ENCODE measurements around the gene TMIGD2.
"Not testable (repeated sequence)": the region's sequence is repeated elsewhere in the genome, so short reads cannot be mapped to it uniquely, and the experiment has no call there.

Gene TMIGD2, protein sequence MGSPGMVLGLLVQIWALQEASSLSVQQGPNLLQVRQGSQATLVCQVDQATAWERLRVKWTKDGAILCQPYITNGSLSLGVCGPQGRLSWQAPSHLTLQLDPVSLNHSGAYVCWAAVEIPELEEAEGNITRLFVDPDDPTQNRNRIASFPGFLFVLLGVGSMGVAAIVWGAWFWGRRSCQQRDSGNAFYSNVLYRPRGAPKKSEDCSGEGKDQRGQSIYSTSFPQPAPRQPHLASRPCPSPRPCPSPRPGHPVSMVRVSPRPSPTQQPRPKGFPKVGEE

DNA sequence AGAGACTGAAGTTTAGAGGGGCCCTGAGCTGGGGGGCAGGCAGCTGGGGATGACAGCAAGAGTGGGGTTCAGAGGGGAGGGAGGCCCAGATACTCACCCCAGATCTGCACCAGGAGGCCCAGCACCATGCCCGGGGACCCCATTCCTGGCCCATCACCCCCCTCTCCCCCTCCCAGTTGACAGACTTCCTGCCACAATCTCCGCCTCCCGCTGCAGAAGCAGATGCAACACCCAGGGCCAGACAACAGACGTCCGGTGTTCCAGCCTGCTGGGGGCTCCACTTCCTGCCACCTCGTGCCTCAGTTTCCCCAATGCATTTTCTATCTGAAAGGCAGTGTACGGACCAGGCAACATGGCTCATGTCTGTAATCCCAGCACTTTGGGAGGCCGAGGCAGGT lies at the start of gene TMIGD2:
Gene TMIGD2 (minus strand): TSS at position 147 of the 398 bp plus-strand sequence. CDS start 4 bp downstream, at position 143.
- DNase-seq, result no peak

DNA sequence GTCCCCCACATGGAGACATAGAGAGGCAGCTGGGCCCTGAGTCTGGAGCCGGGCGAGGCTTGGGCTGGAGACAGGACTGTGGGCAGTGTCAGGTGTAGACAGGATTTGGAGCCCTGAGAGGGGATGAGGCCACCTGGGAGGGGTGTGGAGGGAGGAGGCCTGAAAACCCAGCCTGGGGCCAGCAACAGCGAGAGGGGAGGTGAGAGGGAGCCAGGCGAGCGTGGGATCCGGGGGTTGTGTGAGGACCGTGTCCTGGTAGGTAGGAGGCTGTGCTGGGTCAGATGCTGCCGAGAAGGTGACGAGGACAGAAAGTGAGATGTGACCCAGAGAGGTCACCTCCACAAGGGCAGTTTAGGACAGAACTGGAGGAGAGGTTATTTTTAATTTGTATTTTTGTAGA lies 48.5 kb upstream of the TMIGD2 start:
- no peak for DNase-seq

DNA sequence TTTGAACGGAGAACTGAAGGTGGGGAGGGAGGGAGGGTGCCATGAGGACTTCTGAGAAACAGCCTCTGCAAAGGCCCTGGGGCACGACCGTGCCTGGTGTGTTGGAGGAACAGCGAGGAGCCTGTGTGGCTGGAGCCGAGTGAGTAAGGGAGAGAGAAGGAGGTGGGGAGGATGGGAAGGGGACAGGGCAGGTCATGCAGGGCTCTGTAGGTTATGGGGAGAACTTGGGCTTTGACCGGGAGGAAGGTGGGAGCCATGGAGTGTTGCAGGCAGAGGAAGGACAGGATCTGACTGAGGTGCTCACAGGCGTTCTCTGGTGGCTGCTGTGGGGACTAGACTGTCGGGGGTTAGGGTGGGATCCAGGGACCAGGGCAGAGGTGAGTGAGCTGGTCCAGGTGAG lies 47.9 kb upstream of the TMIGD2 start:
- no peak for DNase-seq

DNA sequence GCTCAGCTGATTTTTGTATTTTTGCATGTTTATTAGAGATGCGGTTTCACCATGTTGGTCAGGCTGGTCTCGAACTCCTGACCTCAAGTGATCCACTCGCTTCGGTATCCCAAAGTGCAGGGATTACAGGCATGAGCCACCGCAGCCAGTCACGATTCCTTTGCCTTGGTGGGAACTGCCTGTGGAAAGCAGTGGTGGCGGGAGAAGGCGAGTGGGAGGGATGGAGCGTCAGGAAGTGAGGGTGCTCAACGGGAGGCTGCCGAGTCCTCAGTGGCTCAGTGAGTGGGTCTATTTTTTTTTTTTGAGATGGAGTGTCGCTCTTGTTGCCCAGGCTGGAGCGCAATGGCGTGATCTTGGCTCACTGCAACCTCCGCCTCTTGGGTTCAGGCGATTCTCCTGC lies 47.0 kb upstream of the TMIGD2 start:
- DNase-seq, result not testable (repeated sequence)

DNA sequence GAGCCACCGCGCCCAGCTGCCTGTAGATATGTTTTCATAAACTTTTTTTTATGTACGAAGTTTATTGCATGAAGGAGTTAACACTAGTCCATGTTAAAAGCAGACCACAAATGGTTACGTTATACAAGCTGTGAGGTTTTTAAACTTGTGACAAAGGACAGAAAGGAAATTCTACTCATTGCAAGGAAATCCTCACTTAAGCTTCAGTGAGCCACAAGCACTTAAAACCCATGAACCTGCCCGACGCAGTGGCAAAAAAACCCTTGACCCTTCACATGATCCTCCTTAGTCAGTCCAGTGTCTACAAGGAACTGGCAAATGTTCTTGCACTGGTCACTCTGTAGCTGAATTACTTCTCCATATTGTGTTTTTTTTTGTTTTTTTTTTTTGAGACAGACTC lies 45.3 kb upstream of the TMIGD2 start:
- no peak for DNase-seq

DNA sequence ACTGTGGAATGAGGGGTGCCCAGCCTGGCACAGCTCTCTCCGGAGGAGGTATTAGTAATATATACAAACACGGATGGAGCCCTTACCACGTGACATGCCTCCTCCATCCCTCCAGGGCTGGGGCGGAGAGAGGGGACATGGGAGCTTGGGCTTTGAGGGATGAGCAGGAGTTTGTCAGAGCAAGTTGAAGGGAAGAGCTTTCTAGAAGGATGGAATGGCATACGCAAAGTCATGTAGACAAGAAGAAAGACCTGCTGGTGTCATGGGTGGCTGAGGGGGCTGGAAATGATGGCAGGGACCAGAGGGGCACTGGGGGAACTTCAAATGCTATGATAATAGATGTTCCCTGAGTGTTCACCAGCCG lies 43.8 kb upstream of the TMIGD2 start:
- no peak for DNase-seq

DNA sequence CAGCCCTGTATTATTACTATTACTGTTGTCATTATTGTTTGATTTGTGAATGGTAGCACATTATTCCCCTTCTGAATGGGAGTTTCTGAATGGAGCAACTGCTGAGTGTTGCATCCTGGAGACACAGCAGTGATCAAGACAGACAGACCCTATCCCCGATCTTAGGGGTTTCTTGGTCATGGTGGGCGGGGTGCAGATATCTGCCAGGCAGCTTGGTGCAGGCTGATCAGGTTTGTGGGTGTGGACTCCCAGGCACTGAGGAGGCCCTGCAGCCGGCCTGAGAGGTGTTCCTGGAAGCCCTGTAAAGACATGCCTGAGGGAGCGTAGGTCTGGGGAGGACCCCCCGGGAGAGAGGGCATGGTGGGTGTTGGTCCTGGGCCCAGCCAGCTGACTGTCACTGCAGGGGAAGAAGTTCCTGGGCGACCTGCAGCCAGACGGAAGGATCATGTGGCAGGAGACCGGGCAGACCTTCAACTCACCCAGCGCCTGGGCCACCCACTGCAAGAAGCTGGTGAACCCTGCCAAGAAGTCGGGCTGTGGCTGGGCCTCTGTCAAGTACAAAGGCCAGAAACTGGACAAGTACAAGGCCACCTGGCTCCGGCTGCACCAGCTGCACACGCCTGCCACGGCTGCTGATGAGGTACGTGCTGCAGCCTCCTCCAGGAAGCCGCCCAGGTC lies 43.3 kb upstream of the TMIGD2 start:
- DNase-seq, result no peak

DNA sequence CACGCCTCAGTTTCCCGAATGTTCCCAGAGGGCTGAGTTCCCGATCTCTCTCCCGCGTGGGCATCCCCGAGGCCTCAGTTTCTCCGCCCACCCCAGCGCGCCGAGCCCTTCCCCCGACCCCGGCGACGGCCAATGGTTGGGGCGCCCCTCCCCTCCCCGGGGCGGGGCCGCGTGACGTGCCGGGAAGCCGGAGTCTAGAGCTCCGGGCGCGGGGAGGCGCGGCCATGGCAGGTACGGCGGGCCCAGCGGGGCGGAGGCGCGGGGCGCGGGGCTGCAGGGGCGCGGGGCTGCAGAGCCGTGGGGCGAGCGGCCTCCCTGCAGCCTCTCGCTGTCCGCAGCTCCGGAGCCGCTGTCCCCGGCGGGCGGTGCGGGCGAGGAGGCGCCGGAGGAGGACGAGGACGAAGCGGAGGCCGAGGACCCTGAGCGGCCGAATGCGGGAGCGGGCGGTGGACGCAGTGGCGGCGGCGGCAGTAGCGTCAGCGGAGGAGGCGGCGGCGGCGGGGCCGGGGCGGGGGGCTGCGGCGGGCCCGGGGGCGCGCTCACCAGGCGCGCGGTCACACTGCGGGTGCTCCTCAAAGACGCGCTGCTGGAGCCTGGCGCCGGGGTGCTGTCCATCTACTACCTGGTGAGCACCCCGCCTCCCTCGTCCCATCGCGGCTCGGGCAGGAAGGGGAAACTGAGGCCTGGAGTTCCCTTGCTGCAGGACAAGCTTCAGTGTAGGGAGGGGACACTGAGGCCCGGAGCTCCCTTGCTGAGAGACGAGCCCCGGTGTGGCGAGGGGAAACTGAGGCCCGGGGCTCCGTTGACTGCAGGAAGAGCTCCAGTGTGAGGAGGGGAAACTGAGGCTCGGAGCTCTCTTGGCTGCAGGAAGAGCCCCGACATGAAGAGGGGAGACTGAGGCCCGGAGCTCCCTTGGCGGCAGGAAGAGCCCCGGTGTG lies 41.5 kb upstream of the TMIGD2 start, which contains the start of gene MPND:
Gene MPND (plus strand): TSS at position 193 of the 938 bp plus-strand sequence. CDS start 32 bp downstream, at position 225.
- peak; percentile 84 for DNase-seq

DNA sequence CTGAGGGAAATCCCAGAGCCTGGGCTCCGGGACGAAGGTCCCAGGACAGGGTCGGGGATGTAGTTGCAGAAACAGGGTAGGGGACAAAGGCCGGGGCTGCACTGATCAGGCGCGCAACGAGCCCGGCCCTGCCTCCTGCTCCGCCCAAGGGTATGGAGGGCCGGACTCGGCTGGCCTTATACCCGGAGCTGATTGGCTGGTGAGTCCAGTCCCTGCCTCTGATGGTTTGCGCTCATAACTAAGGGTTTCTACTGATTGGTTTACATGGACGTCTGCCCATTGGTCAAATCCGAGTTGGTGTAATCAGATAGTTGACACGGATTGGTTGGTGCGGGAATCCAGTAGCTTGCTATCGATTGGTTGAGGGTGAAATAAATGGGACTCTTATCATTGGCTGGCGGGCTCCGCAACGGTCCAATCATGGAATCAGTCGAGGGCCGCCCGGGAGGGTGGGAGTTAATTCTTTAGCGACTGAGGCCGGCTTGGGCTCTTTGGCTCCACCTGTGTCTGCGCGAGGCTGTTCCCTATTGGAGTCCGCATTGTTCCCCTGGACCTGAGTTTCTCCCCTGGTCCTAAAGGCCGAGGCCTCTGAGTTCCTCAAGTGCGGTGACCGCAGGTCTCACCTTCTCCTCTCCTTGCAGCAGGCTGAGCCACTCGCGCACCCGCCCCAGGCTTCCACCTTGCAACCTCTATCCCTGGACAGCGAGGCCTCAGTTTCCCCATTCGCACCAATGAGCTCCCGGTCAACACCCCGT lies 40.6 kb upstream of the TMIGD2 start:
- peak; percentile 85 for DNase-seq

DNA sequence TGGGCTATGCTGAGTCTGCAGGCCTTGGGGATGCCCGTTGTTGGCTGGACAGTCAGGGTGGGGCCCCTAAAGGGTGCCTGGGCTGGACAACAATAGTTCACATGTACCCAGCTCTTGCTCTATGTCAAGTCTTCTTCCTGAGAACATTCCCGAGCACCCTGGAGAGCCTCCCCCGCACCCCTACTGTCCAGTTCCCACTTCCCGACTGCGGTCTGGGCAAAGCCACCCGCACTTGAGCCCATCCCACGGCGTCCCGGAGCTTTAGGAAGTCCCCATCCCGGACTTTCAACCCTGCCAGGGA lies 40.1 kb upstream of the TMIGD2 start:
- no peak for DNase-seq

DNA sequence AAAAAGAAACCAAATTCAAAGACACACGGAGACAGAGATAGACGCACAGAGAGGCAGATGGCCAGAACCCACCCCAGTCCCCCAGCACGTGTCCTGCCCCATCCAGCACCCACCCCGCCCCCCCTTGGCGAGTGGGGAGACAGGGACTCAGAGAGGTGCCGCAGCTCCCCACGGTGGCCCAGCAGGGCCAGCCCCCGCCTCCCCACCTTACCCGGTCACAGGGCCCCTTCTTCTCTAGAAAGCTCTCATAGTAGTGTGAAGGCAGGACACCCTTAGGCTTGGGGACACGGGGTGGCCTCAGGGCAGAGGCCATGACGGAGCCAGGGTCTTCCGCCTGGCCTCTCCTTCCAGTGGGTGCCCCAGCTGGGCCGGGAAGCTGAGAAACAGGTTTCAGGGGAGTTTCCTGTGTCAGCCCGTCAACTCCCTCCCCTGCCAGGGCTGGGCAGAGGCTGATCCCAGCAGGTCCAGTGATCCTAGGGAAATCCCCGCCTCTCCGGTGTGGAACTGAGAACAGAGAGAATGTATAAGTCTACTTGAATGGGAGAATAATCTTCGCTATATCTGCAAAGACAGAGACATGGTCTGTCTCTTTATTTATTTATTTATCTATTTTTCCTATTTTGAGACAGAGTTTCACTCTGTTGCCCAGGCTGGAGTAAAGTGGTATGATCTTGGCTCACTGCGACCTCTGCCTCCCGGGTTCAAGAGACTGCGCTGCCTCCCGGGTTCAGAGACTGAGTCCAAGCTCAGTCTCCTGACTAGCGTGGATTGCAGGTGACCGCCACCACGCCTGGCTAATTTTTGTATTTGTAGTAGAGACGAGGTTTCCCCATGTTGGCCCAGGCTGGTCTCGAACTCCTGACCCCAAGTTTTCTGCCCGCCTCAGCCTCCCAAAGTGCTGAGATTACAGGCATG lies 36.5 kb upstream of the TMIGD2 start, which contains the start of gene STAP2:
Gene STAP2 (minus strand): TSS at position 387 of the 915 bp plus-strand sequence. CDS start 74 bp downstream, at position 313.
- no peak for DNase-seq

DNA sequence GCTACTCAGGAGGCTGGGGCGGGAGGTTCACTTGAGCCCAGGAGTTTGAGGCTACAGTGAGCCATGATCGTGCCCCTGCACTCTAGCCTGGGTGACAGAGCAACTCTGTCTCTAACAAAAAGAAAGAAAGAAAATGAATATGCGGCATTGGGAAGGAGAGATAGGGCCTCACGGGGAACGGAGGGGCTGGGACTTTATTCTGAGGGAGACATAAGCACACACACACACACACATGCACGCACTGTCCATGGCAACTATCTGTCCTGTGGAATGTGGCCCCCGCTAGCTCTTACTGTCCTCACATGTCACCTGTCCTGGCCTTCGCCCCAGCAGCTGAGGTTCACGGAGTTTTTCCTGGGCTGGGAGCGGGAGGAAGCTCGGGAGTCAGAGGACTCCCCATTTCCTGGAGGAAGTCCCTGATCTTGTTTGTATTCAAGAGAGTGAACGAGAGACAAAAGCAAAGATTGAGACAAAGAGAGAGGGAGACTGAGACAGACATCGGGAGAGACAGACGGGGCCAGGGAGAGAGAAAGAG lies 35.8 kb upstream of the TMIGD2 start:
- DNase-seq, result no peak

DNA sequence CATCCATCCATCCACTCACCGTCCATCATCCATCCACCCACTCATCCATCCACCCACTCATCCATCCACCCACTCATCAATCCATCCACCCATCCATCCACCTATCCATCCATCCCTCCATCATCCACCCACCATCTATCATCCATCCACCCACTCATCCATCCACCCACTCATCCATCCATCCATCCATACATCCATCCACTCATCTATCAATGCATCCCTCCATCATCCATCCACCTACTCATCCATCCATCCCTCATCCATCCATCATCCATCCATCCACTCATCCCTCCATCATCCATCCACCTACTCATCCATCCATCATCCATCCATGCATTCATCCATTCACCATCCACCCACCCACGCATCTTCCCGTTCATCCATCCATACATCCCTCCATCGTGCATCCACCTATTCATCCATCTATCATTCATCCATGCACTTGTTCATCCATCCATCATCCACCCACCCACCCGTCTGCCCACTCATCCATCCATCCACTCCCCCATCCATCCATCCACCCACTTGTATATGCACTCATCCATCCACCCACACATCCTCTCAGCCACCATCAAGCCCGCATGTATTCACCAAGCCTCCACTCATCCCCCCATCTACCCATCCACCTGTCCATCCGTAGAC lies 32.9 kb upstream of the TMIGD2 start:
- no peak for DNase-seq

DNA sequence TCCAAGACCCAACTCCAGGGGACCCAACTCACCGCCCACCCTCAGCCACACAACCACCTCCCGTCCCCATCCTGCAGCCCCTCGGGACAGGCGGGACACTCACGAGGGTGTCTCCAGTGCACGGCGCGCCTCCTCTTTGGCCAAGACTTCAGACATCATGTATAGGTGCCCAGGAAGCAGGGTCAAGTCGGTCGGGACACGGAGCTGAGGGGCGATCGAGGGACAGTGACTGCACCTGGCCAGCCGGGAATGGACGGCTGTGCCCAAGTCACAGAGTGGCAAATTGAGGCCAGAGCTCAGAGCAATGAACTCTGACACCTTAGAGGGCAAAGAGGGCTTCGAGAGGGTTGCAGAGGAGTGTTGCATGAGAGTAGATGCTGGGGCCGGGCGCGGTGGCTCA lies 27.7 kb upstream of the TMIGD2 start:
- DNase-seq, result no peak

DNA sequence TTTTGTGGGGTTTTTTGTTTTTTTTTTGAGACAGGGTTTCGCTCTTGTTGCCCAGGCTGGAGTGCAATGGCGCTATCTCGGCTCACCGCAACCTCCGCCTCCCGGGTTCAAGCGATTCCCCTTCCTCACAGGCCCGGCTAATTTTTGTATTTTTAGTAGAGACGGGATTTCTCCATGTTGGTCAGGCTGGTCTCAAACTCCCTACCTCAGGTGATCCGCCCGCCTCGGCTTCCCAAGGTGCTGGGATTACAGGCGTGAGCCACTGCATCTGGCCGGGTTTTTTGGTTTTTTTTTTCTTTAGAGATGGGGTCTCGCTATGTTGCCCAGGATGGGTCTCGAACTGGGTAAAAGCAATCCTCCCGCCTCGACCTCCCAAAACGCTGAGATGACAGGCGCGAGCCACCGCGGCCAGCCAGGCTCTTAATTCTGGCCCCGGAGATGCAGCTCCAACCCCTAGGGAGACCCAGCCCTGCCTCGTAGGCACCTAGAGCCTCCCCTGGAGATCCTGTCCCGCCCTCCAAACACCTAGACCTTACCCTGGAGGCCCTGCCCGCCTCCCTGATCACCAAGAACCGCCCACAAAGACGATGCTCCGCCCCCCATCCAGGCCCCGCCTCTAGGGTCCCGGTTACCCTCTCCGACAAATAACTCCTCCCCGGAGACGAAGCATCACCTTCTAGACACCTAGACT lies 26.9 kb upstream of the TMIGD2 start:
- peak; percentile 24 for DNase-seq

DNA sequence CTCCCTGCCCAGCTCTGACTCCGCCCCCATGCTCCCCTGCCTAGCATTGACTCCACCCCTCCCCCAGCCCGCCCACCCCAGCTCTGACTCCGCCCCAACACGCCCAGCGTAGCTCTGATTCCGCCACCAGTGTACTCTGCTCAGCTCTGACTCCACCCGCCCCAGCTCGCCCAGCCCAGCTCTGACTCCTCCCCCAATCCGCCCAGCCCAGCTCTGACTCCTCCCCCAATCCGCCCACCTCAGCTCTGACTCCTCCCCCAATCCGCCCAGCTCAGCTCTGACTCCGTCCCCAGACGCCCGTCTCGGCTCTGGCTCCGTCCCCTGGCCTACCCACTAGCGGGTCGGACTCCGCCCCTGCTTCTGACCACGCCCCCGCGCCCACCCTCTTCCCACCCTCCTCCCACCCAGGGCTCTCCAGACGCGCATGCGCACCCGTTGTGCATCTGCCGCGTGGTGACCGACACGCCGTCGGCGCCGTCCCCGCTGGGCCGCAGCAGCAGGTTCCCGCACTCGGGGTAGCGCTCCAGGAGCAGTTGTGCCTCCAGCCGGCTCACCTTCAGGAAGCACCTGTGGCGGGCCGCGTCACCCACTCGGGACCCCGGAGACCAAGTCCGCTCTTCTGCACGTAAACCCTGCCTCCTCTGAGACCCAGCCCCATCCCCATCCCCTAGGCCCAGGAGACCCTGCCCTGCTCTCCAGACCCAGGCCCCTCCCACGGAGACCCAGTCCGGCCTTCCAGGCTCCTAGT lies 26.2 kb upstream of the TMIGD2 start:
- peak; percentile 98 for DNase-seq

DNA sequence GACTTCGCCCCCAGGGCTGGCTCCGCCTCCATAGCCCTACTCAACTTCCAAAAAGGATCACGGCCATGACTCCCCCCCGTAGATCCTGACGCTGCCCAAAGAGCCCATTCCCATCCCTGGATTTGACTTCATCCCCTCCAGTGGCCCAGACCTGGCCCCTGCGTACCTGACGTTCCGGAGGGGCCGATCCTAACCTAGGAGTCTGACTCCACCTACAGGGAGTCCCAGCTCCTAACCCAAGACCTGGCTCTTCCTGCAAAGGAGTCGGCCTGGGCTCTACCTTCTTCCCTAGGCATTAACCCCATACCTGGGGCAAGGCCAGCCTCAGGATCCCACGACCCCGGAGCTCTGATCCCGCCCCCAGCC lies 25.7 kb upstream of the TMIGD2 start:
- DNase-seq, result no peak

DNA sequence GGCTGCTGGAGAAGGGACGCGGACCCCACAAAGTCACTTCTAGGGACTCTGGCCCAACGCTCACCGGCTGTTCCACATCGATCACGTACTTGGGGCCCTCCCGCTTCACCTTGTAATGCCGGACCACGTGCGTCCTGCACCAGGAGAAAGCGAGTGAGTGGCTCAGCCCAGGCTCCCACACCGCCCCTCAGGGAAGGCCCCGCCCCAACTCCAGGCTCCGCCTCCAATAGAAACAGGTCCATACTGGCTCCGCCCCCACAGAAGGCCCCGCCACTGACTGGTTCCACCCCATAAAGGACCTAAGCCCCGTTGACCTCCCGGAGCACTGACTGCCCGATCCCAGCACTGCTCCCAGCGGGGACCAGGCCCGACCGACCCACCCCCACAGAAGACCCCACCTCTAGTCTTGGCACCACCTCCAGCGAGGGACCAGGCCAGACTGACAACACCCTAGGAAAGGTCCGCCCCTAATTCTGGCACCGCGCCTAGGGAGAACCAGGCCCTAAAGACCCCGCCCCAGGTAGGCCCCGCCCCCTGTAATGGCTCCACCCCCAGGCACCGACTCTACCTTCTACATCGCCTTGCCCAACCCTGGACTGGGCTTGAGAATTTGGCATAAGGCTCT lies 25.2 kb upstream of the TMIGD2 start:
- DNase-seq, result peak; percentile 60

DNA sequence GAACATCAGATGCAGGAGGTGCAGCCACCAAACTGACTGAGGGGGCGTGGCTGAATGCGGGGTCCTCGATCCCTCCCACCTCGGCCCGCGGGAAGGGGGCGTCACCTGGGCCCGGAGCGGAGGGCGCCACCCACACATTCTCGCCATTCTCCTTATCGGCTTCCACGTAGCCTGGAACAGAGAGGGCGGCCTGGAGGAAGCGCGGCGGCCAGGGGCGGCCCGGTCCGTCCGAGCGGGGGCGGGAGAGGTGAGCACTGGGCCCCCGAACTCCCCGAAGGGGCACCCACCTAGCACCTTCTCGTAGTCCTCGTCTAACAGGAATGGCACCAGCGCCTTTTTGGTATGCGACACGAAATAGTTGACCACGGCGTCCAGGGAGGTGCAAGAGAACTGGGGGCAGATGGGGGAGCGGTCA lies 24.7 kb upstream of the TMIGD2 start:
- DNase-seq, result no peak

Measured in activated CD4-positive, alpha-beta T cell treated with anti-CD3 and anti-CD28 coated beads for 1 hour (primary cell).